K562 (cell line): ENCODE measurements around the gene TMX1. TPM values are rescaled to one million over a fixed set of nuclear protein-coding genes. Genes with fewer than 3 reads are reported as not detected.

ENCODE experiments used
- ATF1 ChIP-seq, 2 experiments: fragments of 450-650 bp in 1 of 2; IDR thresholded peaks; 2 replicates each; pipeline ENCODE4 v1.6.1; 2016; ENCODE audit warnings: missing compliant biosample characterization in 1 of 2, missing genetic modification characterization in 1 of 2
- ATF7 ChIP-seq: fragments of 450-650 bp; IDR thresholded peaks from 2 replicates; pipeline ENCODE4 v1.7.1; 2014; ENCODE audit warnings: mild to moderate bottlenecking, moderate library complexity
- CEBPB ChIP-seq: fragments of 450-650 bp; IDR thresholded peaks from 2 replicates; pipeline ENCODE4 v1.6.1; 2016; ENCODE audit warnings: missing genetic modification characterization, missing compliant biosample characterization
- CTCF ChIP-seq, 3 experiments: IDR thresholded peaks in 2 of 3; conservative IDR thresholded peaks in 1 of 3; 2 replicates each; pipeline ENCODE4 v1.5.1; 2011 to 2012; ENCODE audit warnings: low read length in 3 of 3, mild to moderate bottlenecking in 3 of 3, control low read depth in 2 of 3, improper control_type of control experiment in 1 of 3, inconsistent platforms in 1 of 3, low read depth in 1 of 3, mixed read lengths in 1 of 3, moderate library complexity in 1 of 3; ENCODE audit not compliant: insufficient read depth in 2 of 3
- DNMT1 ChIP-seq: fragments of 450-650 bp; IDR thresholded peaks from 2 replicates; pipeline ENCODE4 v1.6.1; 2016; ENCODE audit warnings: antibody characterized with exemption, mild to moderate bottlenecking
- MBD2 ChIP-seq: sonication (generic); IDR thresholded peaks from 2 replicates; pipeline ENCODE4 v1.6.1; 2016; ENCODE audit warnings: low read depth, borderline replicate concordance
- MEIS2 ChIP-seq: fragments of 450-650 bp; IDR thresholded peaks from 2 replicates; pipeline ENCODE4 v1.6.1; 2014; ENCODE audit warnings: mild to moderate bottlenecking; ENCODE audit not compliant: partially characterized antibody
- MYBL2 ChIP-seq, 2 experiments: fragments of 450-650 bp in 1 of 2; sonication (generic) in 1 of 2; formaldehyde crosslinking in 1 of 2; IDR thresholded peaks; 2 replicates each; pipeline versions ENCODE4 v1.6.1 to v1.8.1; 2017 to 2022; ENCODE audit warnings: borderline replicate concordance in 1 of 2, inconsistent platforms in 1 of 2, low read depth in 1 of 2, mild to moderate bottlenecking in 1 of 2, missing genetic modification reagents in 1 of 2, moderate library complexity in 1 of 2
- PHF8 ChIP-seq: fragments of 200-600 bp; sonication (generic); IDR thresholded peaks from 2 replicates; pipeline ENCODE4 v1.6.1; 2012; ENCODE audit warnings: mixed run types, mild to moderate bottlenecking, inconsistent platforms, low read length, moderate library complexity, borderline replicate concordance
- SMARCB1 ChIP-seq: IDR thresholded peaks from 2 replicates; pipeline ENCODE4 v1.6.1; 2011; ENCODE audit warnings: improper control_type of control experiment, low read depth; ENCODE audit not compliant: insufficient read length
- STAT6 ChIP-seq: sonication (generic); formaldehyde crosslinking; IDR thresholded peaks from 2 replicates; pipeline ENCODE4 v1.8.1; 2023; ENCODE audit warnings: mild to moderate bottlenecking, missing genetic modification reagents
- ZBTB7A ChIP-seq: IDR thresholded peaks from 2 replicates; pipeline ENCODE4 v1.6.1; 2011; ENCODE audit warnings: low read depth, mild to moderate bottlenecking, low read length, moderate library complexity, borderline replicate concordance; ENCODE audit not compliant: control insufficient read depth
- polyA plus RNA-seq, 8 experiments: library from polyadenylated mRNA; depleted of rRNA in 4 of 8; stranded (reverse) in 5 of 8; unstranded in 3 of 8; fragments of >200 nt; fragmentation: Nextera tagmentation in 2 of 8; fragmentation: Illumina TruSeq in 1 of 8; extraction: Ambion mirVana in 2 of 8; extraction: Trizol in 1 of 8; gene quantifications; 2 replicates each; pipeline versions ENCODE4 v1.2.1 to v1.2.3, GENCODE V29; 2011 to 2014; ENCODE audit warnings: inconsistent platforms in 1 of 8, missing spikeins in 1 of 8
- total RNA-seq, 7 experiments: library from RNA; depleted of rRNA in 6 of 7; stranded (reverse); fragments of >200 nt in 6 of 7; fragmentation: Illumina TruSeq in 2 of 7; extraction: Trizol in 2 of 7; gene quantifications; 2 replicates each; pipeline versions ENCODE4 v1.2.1 to v1.2.3, GENCODE V29; 2011 to 2021; ENCODE audit warnings: low replicate concordance in 1 of 7
- TF ChIP-seq, protein P1 (sequence below): fragments of 250-450 bp; sonication (Bioruptor Pico); IDR thresholded peaks from 2 replicates; pipeline ENCODE4 v1.4.0; 2020; ENCODE audit warnings: borderline replicate concordance
- TF ChIP-seq, protein P2 (sequence below): sonication (generic); formaldehyde crosslinking; IDR thresholded peaks from 2 replicates; pipeline ENCODE4 v1.8.0; 2023; ENCODE audit warnings: mild to moderate bottlenecking, missing genetic modification reagents

The TMX1 gene
- total and polyA plus RNA-seq, 9 of the 15 experiments (the other 6 are each of a cell fraction or from before 2014, with no cell fraction given): 19.5 to 101 (median 34.7) TPM

DNA sequence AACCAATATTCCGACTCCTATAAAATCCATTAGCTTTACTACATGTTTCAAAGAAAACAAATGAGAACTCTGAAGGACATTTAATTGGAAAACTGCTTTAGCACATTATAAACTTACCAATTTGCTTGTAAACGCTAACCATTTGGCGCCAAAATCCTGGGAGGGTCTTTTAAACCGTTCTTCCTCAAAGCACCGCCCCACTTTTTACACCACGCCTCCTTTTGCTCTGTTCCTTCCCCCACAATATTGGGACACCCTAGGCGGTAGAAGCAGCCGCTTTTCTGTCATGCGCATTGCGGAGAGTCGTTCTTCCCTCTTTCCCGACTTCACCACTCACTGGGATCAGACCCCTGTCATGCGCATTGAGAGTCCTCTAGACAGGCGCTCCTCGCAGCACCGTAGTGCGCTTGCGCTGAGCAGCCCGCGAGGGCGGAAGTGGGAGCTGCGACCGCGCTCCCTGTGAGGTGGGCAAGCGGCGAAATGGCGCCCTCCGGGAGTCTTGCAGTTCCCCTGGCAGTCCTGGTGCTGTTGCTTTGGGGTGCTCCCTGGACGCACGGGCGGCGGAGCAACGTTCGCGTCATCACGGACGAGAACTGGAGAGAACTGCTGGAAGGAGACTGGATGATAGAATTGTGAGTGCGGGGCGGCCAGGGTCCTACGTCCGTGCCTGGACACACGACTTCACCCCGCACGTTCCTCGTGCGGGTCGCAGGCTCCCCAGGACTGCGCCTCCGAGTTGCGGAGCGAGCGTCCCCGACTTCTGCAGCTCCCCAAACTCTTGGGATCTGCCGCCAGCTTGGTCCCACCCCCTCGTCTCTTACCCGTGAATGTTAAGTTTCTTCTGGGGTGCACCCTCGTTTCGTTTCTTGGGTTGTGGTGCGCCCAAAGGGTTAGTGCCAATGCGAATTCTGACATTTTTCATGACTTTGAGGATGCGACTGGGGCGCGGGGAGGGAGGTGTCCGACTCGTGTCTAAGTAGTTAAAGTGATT is at the start of gene TMX1 (continued):
- TF ChIP-seq CTCF (IDR thresholded peaks at IDR 0.05 in 2 of 3, conservative IDR thresholded peaks at IDR 0.05 in 1 of 3; ENCODE audit: insufficient read depth in 2 of 3, low read depth in 1 of 3, low read length in 3 of 3): no peak
- TF ChIP-seq, protein P1, sequence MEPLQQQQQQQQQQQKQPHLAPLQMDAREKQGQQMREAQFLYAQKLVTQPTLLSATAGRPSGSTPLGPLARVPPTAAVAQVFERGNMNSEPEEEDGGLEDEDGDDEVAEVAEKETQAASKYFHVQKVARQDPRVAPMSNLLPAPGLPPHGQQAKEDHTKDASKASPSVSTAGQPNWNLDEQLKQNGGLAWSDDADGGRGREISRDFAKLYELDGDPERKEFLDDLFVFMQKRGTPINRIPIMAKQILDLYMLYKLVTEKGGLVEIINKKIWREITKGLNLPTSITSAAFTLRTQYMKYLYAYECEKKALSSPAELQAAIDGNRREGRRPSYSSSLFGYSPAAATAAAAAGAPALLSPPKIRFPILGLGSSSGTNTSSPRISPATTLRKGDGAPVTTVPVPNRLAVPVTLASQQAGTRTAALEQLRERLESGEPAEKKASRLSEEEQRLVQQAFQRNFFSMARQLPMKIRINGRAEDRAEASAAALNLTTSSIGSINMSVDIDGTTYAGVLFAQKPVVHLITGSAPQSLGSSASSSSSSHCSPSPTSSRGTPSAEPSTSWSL (CRISPR knock-in tag): no peak
- no peak for TF ChIP-seq ATF1 (CRISPR knock-in tag; IDR thresholded peaks at IDR 0.05)
- TF ChIP-seq ATF1 (tag; IDR thresholded peaks at IDR 0.05): peak; percentile 67
- peak; percentile 92 for TF ChIP-seq MEIS2
- TF ChIP-seq ZBTB7A: peak; percentile 29; the same call in 1 of the 2 replicates
- TF ChIP-seq, protein P2, sequence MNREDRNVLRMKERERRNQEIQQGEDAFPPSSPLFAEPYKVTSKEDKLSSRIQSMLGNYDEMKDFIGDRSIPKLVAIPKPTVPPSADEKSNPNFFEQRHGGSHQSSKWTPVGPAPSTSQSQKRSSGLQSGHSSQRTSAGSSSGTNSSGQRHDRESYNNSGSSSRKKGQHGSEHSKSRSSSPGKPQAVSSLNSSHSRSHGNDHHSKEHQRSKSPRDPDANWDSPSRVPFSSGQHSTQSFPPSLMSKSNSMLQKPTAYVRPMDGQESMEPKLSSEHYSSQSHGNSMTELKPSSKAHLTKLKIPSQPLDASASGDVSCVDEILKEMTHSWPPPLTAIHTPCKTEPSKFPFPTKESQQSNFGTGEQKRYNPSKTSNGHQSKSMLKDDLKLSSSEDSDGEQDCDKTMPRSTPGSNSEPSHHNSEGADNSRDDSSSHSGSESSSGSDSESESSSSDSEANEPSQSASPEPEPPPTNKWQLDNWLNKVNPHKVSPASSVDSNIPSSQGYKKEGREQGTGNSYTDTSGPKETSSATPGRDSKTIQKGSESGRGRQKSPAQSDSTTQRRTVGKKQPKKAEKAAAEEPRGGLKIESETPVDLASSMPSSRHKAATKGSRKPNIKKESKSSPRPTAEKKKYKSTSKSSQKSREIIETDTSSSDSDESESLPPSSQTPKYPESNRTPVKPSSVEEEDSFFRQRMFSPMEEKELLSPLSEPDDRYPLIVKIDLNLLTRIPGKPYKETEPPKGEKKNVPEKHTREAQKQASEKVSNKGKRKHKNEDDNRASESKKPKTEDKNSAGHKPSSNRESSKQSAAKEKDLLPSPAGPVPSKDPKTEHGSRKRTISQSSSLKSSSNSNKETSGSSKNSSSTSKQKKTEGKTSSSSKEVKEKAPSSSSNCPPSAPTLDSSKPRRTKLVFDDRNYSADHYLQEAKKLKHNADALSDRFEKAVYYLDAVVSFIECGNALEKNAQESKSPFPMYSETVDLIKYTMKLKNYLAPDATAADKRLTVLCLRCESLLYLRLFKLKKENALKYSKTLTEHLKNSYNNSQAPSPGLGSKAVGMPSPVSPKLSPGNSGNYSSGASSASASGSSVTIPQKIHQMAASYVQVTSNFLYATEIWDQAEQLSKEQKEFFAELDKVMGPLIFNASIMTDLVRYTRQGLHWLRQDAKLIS (CRISPR knock-in tag): 0 out of 2 replicates have a peak, but pooled peaks have one; percentile 15
- peak; percentile 97 for TF ChIP-seq PHF8
- TF ChIP-seq ATF7: peak; percentile 47; the same call in 1 of the 2 replicates
- peak; percentile 84 for TF ChIP-seq CEBPB (tag)
- TF ChIP-seq STAT6: no peak
- TF ChIP-seq DNMT1: no peak
- peak; percentile 48; the same call in 1 of the 2 replicates for TF ChIP-seq MBD2
- no peak for TF ChIP-seq SMARCB1
- TF ChIP-seq MYBL2 (IDR thresholded peaks at IDR 0.05; ENCODE audit: low read depth): no peak; the same call in 1 of the 2 replicates
- no peak for TF ChIP-seq MYBL2 (CRISPR knock-in tag; IDR thresholded peaks at IDR 0.05; ENCODE audit: borderline replicate concordance)
